WTC11 (cell line): ENCODE data around the gene ACOX3.

Experiments
- ATF1 ChIP-seq: sonication (generic); formaldehyde crosslinking; IDR thresholded peaks from 2 replicates; pipeline ENCODE4 v1.8.1; 2023; ENCODE audit warnings: mild to moderate bottlenecking, moderate library complexity, missing genetic modification reagents
- CREB1 ChIP-seq: sonication (generic); formaldehyde crosslinking; IDR thresholded peaks from 2 replicates; pipeline ENCODE4 v1.8.0; 2023; ENCODE audit warnings: mild to moderate bottlenecking, missing genetic modification reagents
- ESRRA ChIP-seq: sonication (generic); formaldehyde crosslinking; IDR thresholded peaks from 2 replicates; pipeline ENCODE4 v1.8.1; 2022; ENCODE audit warnings: mild to moderate bottlenecking, missing genetic modification reagents, borderline replicate concordance
- GABPB1 ChIP-seq: sonication (generic); formaldehyde crosslinking; IDR thresholded peaks from 2 replicates; pipeline ENCODE4 v1.8.1; 2023; ENCODE audit warnings: mild to moderate bottlenecking, missing genetic modification reagents
- NFATC4 ChIP-seq: fragments of 250-450 bp; sonication (Bioruptor Pico); IDR thresholded peaks from 2 replicates; pipeline ENCODE4 v1.9.0; 2021; ENCODE audit warnings: mild to moderate bottlenecking
- NR2C2 ChIP-seq: sonication (generic); formaldehyde crosslinking; IDR thresholded peaks from 2 replicates; pipeline ENCODE4 v1.8.0; 2022; ENCODE audit warnings: mild to moderate bottlenecking, missing genetic modification reagents
- TF ChIP-seq, protein P1 (sequence below): fragments of 200-600 bp; IDR thresholded peaks from 2 replicates; pipeline ENCODE4 v1.8.0; 2022; ENCODE audit warnings: antibody characterized with exemption
- TF ChIP-seq, protein P2 (sequence below): sonication (generic); formaldehyde crosslinking; IDR thresholded peaks from 2 replicates; pipeline ENCODE4 v1.8.1; 2022; ENCODE audit warnings: low read depth, missing genetic modification reagents, borderline replicate concordance
- TF ChIP-seq, protein P3 (sequence below): sonication (generic); formaldehyde crosslinking; IDR thresholded peaks from 2 replicates; pipeline ENCODE4 v1.8.1; 2022; ENCODE audit warnings: missing genetic modification reagents, borderline replicate concordance
- TF ChIP-seq, protein P4 (sequence below): sonication (generic); formaldehyde crosslinking; IDR thresholded peaks from 2 replicates; pipeline ENCODE4 v1.8.0; 2023; ENCODE audit warnings: missing genetic modification reagents, mild to moderate bottlenecking, borderline replicate concordance
- TF ChIP-seq, protein P5 (sequence below): sonication (generic); formaldehyde crosslinking; IDR thresholded peaks from 2 replicates; pipeline ENCODE4 v1.8.1; 2023; ENCODE audit warnings: mild to moderate bottlenecking, moderate library complexity, missing genetic modification reagents
- TF ChIP-seq, protein P6 (sequence below): sonication (generic); formaldehyde crosslinking; IDR thresholded peaks from 2 replicates; pipeline ENCODE4 v1.8.0; 2022; ENCODE audit warnings: missing genetic modification reagents
- TF ChIP-seq, protein P7 (sequence below): sonication (generic); formaldehyde crosslinking; IDR thresholded peaks from 2 replicates; pipeline ENCODE4 v1.8.0; 2022; ENCODE audit warnings: mild to moderate bottlenecking, missing genetic modification reagents

DNA sequence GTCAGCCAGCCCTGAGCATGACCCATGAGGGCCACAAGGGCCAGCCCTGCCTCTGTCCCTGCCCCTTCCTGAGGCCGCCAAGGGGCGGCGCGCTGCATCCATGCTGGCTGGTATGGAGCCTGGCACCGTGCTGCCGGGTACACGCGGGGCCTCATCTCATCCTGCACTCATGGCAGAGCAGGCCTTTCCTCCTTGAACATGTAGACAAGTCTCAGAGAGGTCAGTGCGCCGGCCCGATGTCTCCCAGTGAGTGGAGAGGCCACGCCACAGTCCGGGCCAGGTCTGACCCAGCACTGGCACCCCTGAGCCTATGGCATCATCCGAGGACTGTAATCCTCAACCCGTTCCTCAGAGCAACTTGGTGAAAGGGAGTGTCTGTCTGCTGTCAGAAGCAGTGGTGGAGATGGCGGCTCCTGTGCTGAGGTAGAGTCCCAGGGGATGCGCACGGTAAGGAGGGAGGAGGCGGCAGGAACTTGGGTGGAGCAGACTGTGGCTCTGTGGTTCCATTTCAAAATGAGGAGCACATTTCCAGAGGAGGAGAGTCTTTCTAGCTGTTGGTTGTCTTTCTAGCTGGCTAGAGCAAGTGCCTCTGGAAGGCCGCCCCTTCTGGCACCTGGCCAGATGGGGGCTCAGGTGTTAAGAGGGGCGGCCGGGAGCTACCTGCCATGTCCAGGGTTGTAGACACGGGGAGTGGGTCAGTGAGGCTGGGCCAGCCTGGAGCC lies 32.8 kb upstream of the ACOX3 start:
- TF ChIP-seq, protein P1, sequence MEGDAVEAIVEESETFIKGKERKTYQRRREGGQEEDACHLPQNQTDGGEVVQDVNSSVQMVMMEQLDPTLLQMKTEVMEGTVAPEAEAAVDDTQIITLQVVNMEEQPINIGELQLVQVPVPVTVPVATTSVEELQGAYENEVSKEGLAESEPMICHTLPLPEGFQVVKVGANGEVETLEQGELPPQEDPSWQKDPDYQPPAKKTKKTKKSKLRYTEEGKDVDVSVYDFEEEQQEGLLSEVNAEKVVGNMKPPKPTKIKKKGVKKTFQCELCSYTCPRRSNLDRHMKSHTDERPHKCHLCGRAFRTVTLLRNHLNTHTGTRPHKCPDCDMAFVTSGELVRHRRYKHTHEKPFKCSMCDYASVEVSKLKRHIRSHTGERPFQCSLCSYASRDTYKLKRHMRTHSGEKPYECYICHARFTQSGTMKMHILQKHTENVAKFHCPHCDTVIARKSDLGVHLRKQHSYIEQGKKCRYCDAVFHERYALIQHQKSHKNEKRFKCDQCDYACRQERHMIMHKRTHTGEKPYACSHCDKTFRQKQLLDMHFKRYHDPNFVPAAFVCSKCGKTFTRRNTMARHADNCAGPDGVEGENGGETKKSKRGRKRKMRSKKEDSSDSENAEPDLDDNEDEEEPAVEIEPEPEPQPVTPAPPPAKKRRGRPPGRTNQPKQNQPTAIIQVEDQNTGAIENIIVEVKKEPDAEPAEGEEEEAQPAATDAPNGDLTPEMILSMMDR, result no peak
- TF ChIP-seq, protein P2, sequence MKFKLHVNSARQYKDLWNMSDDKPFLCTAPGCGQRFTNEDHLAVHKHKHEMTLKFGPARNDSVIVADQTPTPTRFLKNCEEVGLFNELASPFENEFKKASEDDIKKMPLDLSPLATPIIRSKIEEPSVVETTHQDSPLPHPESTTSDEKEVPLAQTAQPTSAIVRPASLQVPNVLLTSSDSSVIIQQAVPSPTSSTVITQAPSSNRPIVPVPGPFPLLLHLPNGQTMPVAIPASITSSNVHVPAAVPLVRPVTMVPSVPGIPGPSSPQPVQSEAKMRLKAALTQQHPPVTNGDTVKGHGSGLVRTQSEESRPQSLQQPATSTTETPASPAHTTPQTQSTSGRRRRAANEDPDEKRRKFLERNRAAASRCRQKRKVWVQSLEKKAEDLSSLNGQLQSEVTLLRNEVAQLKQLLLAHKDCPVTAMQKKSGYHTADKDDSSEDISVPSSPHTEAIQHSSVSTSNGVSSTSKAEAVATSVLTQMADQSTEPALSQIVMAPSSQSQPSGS (CRISPR knock-in tag), result no peak
- TF ChIP-seq GABPB1 (CRISPR knock-in tag) (no peak), NR2C2 (no peak), ESRRA (CRISPR knock-in tag) (no peak), ATF1 (no peak), NFATC4 (no peak), CREB1 (no peak)
- TF ChIP-seq, protein P3, sequence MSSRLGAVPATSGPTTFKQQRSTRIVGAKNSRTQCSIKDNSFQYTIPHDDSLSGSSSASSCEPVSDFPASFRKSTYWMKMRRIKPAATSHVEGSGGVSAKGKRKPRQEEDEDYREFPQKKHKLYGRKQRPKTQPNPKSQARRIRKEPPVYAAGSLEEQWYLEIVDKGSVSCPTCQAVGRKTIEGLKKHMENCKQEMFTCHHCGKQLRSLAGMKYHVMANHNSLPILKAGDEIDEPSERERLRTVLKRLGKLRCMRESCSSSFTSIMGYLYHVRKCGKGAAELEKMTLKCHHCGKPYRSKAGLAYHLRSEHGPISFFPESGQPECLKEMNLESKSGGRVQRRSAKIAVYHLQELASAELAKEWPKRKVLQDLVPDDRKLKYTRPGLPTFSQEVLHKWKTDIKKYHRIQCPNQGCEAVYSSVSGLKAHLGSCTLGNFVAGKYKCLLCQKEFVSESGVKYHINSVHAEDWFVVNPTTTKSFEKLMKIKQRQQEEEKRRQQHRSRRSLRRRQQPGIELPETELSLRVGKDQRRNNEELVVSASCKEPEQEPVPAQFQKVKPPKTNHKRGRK (CRISPR knock-in tag), result no peak
- TF ChIP-seq, protein P4, sequence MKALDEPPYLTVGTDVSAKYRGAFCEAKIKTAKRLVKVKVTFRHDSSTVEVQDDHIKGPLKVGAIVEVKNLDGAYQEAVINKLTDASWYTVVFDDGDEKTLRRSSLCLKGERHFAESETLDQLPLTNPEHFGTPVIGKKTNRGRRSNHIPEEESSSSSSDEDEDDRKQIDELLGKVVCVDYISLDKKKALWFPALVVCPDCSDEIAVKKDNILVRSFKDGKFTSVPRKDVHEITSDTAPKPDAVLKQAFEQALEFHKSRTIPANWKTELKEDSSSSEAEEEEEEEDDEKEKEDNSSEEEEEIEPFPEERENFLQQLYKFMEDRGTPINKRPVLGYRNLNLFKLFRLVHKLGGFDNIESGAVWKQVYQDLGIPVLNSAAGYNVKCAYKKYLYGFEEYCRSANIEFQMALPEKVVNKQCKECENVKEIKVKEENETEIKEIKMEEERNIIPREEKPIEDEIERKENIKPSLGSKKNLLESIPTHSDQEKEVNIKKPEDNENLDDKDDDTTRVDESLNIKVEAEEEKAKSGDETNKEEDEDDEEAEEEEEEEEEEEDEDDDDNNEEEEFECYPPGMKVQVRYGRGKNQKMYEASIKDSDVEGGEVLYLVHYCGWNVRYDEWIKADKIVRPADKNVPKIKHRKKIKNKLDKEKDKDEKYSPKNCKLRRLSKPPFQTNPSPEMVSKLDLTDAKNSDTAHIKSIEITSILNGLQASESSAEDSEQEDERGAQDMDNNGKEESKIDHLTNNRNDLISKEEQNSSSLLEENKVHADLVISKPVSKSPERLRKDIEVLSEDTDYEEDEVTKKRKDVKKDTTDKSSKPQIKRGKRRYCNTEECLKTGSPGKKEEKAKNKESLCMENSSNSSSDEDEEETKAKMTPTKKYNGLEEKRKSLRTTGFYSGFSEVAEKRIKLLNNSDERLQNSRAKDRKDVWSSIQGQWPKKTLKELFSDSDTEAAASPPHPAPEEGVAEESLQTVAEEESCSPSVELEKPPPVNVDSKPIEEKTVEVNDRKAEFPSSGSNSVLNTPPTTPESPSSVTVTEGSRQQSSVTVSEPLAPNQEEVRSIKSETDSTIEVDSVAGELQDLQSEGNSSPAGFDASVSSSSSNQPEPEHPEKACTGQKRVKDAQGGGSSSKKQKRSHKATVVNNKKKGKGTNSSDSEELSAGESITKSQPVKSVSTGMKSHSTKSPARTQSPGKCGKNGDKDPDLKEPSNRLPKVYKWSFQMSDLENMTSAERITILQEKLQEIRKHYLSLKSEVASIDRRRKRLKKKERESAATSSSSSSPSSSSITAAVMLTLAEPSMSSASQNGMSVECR (CRISPR knock-in tag), result no peak
- TF ChIP-seq, protein P5, sequence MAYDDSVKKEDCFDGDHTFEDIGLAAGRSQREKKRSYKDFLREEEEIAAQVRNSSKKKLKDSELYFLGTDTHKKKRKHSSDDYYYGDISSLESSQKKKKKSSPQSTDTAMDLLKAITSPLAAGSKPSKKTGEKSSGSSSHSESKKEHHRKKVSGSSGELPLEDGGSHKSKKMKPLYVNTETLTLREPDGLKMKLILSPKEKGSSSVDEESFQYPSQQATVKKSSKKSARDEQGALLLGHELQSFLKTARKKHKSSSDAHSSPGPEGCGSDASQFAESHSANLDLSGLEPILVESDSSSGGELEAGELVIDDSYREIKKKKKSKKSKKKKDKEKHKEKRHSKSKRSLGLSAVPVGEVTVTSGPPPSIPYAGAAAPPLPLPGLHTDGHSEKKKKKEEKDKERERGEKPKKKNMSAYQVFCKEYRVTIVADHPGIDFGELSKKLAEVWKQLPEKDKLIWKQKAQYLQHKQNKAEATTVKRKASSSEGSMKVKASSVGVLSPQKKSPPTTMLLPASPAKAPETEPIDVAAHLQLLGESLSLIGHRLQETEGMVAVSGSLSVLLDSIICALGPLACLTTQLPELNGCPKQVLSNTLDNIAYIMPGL (CRISPR knock-in tag), result no peak
- TF ChIP-seq, protein P6, sequence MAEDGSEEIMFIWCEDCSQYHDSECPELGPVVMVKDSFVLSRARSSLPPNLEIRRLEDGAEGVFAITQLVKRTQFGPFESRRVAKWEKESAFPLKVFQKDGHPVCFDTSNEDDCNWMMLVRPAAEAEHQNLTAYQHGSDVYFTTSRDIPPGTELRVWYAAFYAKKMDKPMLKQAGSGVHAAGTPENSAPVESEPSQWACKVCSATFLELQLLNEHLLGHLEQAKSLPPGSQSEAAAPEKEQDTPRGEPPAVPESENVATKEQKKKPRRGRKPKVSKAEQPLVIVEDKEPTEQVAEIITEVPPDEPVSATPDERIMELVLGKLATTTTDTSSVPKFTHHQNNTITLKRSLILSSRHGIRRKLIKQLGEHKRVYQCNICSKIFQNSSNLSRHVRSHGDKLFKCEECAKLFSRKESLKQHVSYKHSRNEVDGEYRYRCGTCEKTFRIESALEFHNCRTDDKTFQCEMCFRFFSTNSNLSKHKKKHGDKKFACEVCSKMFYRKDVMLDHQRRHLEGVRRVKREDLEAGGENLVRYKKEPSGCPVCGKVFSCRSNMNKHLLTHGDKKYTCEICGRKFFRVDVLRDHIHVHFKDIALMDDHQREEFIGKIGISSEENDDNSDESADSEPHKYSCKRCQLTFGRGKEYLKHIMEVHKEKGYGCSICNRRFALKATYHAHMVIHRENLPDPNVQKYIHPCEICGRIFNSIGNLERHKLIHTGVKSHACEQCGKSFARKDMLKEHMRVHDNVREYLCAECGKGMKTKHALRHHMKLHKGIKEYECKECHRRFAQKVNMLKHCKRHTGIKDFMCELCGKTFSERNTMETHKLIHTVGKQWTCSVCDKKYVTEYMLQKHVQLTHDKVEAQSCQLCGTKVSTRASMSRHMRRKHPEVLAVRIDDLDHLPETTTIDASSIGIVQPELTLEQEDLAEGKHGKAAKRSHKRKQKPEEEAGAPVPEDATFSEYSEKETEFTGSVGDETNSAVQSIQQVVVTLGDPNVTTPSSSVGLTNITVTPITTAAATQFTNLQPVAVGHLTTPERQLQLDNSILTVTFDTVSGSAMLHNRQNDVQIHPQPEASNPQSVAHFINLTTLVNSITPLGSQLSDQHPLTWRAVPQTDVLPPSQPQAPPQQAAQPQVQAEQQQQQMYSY (CRISPR knock-in tag), result no peak
- TF ChIP-seq, protein P7, sequence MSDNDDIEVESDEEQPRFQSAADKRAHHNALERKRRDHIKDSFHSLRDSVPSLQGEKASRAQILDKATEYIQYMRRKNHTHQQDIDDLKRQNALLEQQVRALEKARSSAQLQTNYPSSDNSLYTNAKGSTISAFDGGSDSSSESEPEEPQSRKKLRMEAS (CRISPR knock-in tag), result no peak
